ENCODE results near the gene TGOLN2. TPM values are rescaled to one million over a fixed set of nuclear protein-coding genes. Genes with fewer than 3 reads are reported as not detected.
A peak's percentile ranks its signal among the peaks of the same experiment; 100 is the strongest.

TGOLN2 gene
- total RNA-seq, 1 donor from 2014 or later: 65.5 TPM

GRCh38 chr2:85309699-85310321 is 18.0 kb downstream of the TGOLN2 start:
- Mint-ChIP-seq H3K4me1 (ENCODE audit: low read depth) (no peaks in the 10 kb centered on the region), H3K36me3 (ENCODE audit: insufficient read depth) (peaks cover 19% of the 10 kb centered on the region)

GRCh38 chr2:85308896-85309555 is 18.8 kb downstream of the TGOLN2 start:
- peak overlapping the region; percentile 30 for H3K27ac Mint-ChIP-seq
- no peak for DNase-seq (ENCODE audit: low spot score, unreplicated experiment)
- H3K4me1 Mint-ChIP-seq (ENCODE audit: low read depth): no peaks in the 10 kb centered on the region
- no peak for TF ChIP-seq CTCF (IDR thresholded peaks at IDR 0.05; ENCODE audit: unreplicated experiment)
- H3K36me3 Mint-ChIP-seq (ENCODE audit: insufficient read depth): peaks cover 24% of the 10 kb centered on the region
- H3K27me3 Mint-ChIP-seq: no peaks in the 10 kb centered on the region
- H3K4me3 Mint-ChIP-seq (ENCODE audit: low read depth): no peak overlapping the region
- H3K9me3 Mint-ChIP-seq (ENCODE audit: low read depth): no peaks in the 10 kb centered on the region

More at GRCh38 chr2:85309699-85310321, 18.0 kb downstream of the TGOLN2 start:
- Mint-ChIP-seq H3K4me3 (ENCODE audit: low read depth) (no peak overlapping the region), H3K27me3 (no peaks in the 10 kb centered on the region), H3K27ac (peak overlapping the region; percentile 67), H3K9me3 (ENCODE audit: low read depth) (no peaks in the 10 kb centered on the region)
- DNase-seq (ENCODE audit: low spot score, unreplicated experiment): no peak
- no peak for TF ChIP-seq CTCF (IDR thresholded peaks at IDR 0.05; ENCODE audit: unreplicated experiment)

GRCh38 chr2:85308201-85308600 is 19.6 kb downstream of the TGOLN2 start:
- H3K4me3 Mint-ChIP-seq (ENCODE audit: low read depth): no peak overlapping the region
- no peak for TF ChIP-seq CTCF (IDR thresholded peaks at IDR 0.05; ENCODE audit: unreplicated experiment)
- no peak for DNase-seq (ENCODE audit: low spot score, unreplicated experiment)
- H3K9me3 Mint-ChIP-seq (ENCODE audit: low read depth): no peaks in the 10 kb centered on the region
- no peak overlapping the region for H3K27ac Mint-ChIP-seq
- H3K27me3 Mint-ChIP-seq: no peaks in the 10 kb centered on the region
- H3K4me1 Mint-ChIP-seq (ENCODE audit: low read depth): no peaks in the 10 kb centered on the region
- H3K36me3 Mint-ChIP-seq (ENCODE audit: insufficient read depth): peaks cover 25% of the 10 kb centered on the region

GRCh38 chr2:85307527-85307897 is 20.3 kb downstream of the TGOLN2 start:
- Mint-ChIP-seq H3K4me1 (ENCODE audit: low read depth) (no peaks in the 10 kb centered on the region), H3K36me3 (ENCODE audit: insufficient read depth) (peaks cover 25% of the 10 kb centered on the region), H3K27me3 (no peaks in the 10 kb centered on the region), H3K4me3 (ENCODE audit: low read depth) (no peak overlapping the region), H3K9me3 (ENCODE audit: low read depth) (no peaks in the 10 kb centered on the region), H3K27ac (no peak overlapping the region)
- no peak for DNase-seq (ENCODE audit: low spot score, unreplicated experiment)
- TF ChIP-seq CTCF (IDR thresholded peaks at IDR 0.05; ENCODE audit: unreplicated experiment): no peak

GRCh38 chr2:85303780-85304531 is 23.8 kb downstream of the TGOLN2 start:
- no peak for TF ChIP-seq CTCF (IDR thresholded peaks at IDR 0.05; ENCODE audit: unreplicated experiment)
- DNase-seq (ENCODE audit: low spot score, unreplicated experiment): no peak
- Mint-ChIP-seq H3K4me3 (ENCODE audit: low read depth) (no peak overlapping the region), H3K36me3 (ENCODE audit: insufficient read depth) (peaks cover 20% of the 10 kb centered on the region), H3K27ac (peak overlapping the region; percentile 59), H3K9me3 (ENCODE audit: low read depth) (no peaks in the 10 kb centered on the region), H3K27me3 (no peaks in the 10 kb centered on the region), H3K4me1 (ENCODE audit: low read depth) (no peaks in the 10 kb centered on the region)
